Osteoblast (primary cell): ENCODE results near the gene FMNL1. TPM values are rescaled to one million over a fixed set of nuclear protein-coding genes. Genes with fewer than 3 reads are reported as not detected.

Experiments used
- DNase-seq: peaks from one replicate; pipeline ENCODE4 v3.0.0; 2011; ENCODE audit warnings: low spot score, mixed read lengths; ENCODE audit not compliant: insufficient read length; ENCODE audit errors: missing footprints
- H2AFZ ChIP-seq: 2 replicates; pipeline ENCODE4 v1.6.0; 2011; ENCODE audit warnings: mild to moderate bottlenecking, low read length
- H3K27ac ChIP-seq: 2 replicates; pipeline ENCODE4 v1.5.1; 2011; ENCODE audit warnings: mild to moderate bottlenecking, low read depth, low read length, moderate library complexity
- H3K27me3 ChIP-seq: 2 replicates; pipeline ENCODE4 v1.6.0; 2012; ENCODE audit warnings: mild to moderate bottlenecking, control low read depth, inconsistent platforms, low read length, moderate library complexity; ENCODE audit not compliant: insufficient read depth
- H3K36me3 ChIP-seq: 2 replicates; pipeline ENCODE4 v1.5.1; 2011; ENCODE audit warnings: mild to moderate bottlenecking, low read length, control low read depth, moderate library complexity; ENCODE audit not compliant: insufficient read depth
- H3K4me1 ChIP-seq: 2 replicates; pipeline ENCODE4 v1.5.1; 2011; ENCODE audit warnings: mild to moderate bottlenecking, low read length, control low read depth, moderate library complexity; ENCODE audit not compliant: insufficient read depth
- H3K4me2 ChIP-seq: 2 replicates; pipeline ENCODE4 v1.6.0; 2011; ENCODE audit warnings: mild to moderate bottlenecking, low read length; ENCODE audit not compliant: insufficient read depth
- H3K4me3 ChIP-seq: fragments of 200-600 bp; sonication (generic); 3 replicates; pipeline ENCODE4 v1.5.1; 2012; ENCODE audit warnings: mild to moderate bottlenecking, low read length, inconsistent platforms; ENCODE audit not compliant: insufficient read depth
- H3K79me2 ChIP-seq: 2 replicates; pipeline ENCODE4 v1.6.0; 2012; ENCODE audit warnings: mild to moderate bottlenecking, low read length, control low read depth, inconsistent platforms; ENCODE audit not compliant: insufficient read depth
- H3K9me3 ChIP-seq: 2 replicates; pipeline ENCODE4 v1.5.1; 2011; ENCODE audit warnings: low read depth, low read length, control low read depth
- H4K20me1 ChIP-seq: 2 replicates; pipeline ENCODE4 v1.6.0; 2012; ENCODE audit warnings: mild to moderate bottlenecking, low read length, control low read depth; ENCODE audit not compliant: insufficient read depth
- CTCF ChIP-seq: IDR thresholded peaks from 2 replicates; pipeline ENCODE4 v1.5.1; 2011; ENCODE audit warnings: mild to moderate bottlenecking, low read depth, low read length, moderate library complexity; ENCODE audit errors: extremely low read depth
- total RNA-seq: library from RNA; depleted of rRNA; stranded (reverse); fragments of >200 nt; gene quantifications from 2 replicates; pipeline ENCODE4 v1.2.3, GENCODE V29; 2012

Gene FMNL1
- total RNA-seq, 1 donor, result 3.6 TPM

- no peak for TF ChIP-seq CTCF
- Histone ChIP-seq H3K79me2 (peaks cover 77% of the 10 kb centered on the region), H3K4me3 (no peak overlapping the region), H3K9me3 (no peaks in the 10 kb centered on the region), H2AFZ (no peak overlapping the region), H4K20me1 (peaks cover 79% of the 10 kb centered on the region), H3K4me2 (no peak overlapping the region), H3K27ac (no peak overlapping the region), H3K36me3 (peaks cover 19% of the 10 kb centered on the region), H3K4me1 (peaks cover 57% of the 10 kb centered on the region), H3K27me3 (no peaks in the 10 kb centered on the region)
- peak; percentile 91 for DNase-seq
Observed at GRCh38 chr17:45296003-45296832, 74.5 kb downstream of the FMNL1 start.

- Histone ChIP-seq H2AFZ (no peak overlapping the region), H4K20me1 (peaks cover 74% of the 10 kb centered on the region), H3K79me2 (peaks cover 76% of the 10 kb centered on the region), H3K9me3 (no peaks in the 10 kb centered on the region), H3K4me1 (peaks cover 57% of the 10 kb centered on the region), H3K36me3 (peaks cover 13% of the 10 kb centered on the region), H3K4me3 (no peak overlapping the region), H3K4me2 (no peak overlapping the region), H3K27ac (no peak overlapping the region), H3K27me3 (no peaks in the 10 kb centered on the region)
- no peak for TF ChIP-seq CTCF
- DNase-seq, result no peak
Observed at GRCh38 chr17:45296833-45297124, 75.1 kb downstream of the FMNL1 start.

Other genes starting within 250 kb of the FMNL1 start
- gene DCAKD, start 170.3 kb upstream of the FMNL1 start, total RNA-seq, result 34.5 and 39.1 TPM in 2 replicates
- gene NMT1, start 160.6 kb upstream of the FMNL1 start, total RNA-seq, result 51.8 and 66.6 TPM in 2 replicates
- 31.5 and 47.7 TPM in 2 replicates for gene PLCD3, start 89.4 kb upstream of the FMNL1 start, total RNA-seq
- gene ACBD4, start 86.2 kb upstream of the FMNL1 start, total RNA-seq, result 4.7 and 6.2 TPM in 2 replicates
- 10.9 and 12.1 TPM in 2 replicates for gene HEXIM1, start 73.4 kb upstream of the FMNL1 start, total RNA-seq
- gene HEXIM2, start 60.0 kb upstream of the FMNL1 start, total RNA-seq, result 10.0 and 10.9 TPM in 2 replicates
- gene SPATA32, start 40.2 kb downstream of the FMNL1 start, total RNA-seq, result not detected in 2 replicates
- gene MAP3K14, start 95.1 kb downstream of the FMNL1 start, total RNA-seq, result 2.7 and 3.6 TPM in 2 replicates
- gene ARHGAP27, start 211.0 kb downstream of the FMNL1 start, total RNA-seq, result 2.9 and 6.2 TPM in 2 replicates